GM12801 (cell line): Measurements from ENCODE around the gene CAMK2B.

Experiments
- TF ChIP-seq, protein P1 (sequence below): IDR thresholded peaks from one replicate; pipeline ENCODE4 v1.5.1; 2011; ENCODE audit warnings: control low read depth; ENCODE audit not compliant: insufficient read length; ENCODE audit errors: extremely low read depth

The CAMK2B gene

GRCh38 chr7:44223362-44224079, 101.9 kb downstream of the CAMK2B start:
- TF ChIP-seq, protein P1, sequence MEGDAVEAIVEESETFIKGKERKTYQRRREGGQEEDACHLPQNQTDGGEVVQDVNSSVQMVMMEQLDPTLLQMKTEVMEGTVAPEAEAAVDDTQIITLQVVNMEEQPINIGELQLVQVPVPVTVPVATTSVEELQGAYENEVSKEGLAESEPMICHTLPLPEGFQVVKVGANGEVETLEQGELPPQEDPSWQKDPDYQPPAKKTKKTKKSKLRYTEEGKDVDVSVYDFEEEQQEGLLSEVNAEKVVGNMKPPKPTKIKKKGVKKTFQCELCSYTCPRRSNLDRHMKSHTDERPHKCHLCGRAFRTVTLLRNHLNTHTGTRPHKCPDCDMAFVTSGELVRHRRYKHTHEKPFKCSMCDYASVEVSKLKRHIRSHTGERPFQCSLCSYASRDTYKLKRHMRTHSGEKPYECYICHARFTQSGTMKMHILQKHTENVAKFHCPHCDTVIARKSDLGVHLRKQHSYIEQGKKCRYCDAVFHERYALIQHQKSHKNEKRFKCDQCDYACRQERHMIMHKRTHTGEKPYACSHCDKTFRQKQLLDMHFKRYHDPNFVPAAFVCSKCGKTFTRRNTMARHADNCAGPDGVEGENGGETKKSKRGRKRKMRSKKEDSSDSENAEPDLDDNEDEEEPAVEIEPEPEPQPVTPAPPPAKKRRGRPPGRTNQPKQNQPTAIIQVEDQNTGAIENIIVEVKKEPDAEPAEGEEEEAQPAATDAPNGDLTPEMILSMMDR, result no peak

DNA sequence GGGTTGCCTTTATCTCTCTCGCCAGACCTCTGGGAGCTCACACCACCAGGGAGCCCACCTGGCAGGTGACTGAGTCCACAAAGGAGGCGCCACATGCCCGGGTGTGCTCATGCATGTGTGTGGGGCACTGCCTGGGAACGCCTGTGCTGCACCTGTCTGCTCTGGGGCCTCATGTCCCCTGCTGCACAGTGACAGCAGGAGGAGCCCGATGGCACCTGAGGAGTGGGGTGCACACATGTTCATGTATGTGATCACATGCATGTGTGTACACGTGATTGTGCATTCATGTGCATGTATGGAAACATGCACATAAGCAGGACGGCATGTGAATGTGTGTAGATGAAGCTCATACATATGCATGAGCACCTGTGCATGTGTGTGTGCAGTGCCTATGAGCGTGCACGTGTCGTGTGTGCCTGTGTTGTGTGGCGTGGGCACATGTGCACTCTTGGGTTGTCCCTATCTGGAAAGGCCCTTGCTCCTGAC, 102.6 kb downstream of the CAMK2B start:
- TF ChIP-seq, protein P1, result no peak

- TF ChIP-seq, protein P1, result no peak
These were observed 103.3 kb downstream of the CAMK2B start for GRCh38 chr7:44222074-44222473.

DNA sequence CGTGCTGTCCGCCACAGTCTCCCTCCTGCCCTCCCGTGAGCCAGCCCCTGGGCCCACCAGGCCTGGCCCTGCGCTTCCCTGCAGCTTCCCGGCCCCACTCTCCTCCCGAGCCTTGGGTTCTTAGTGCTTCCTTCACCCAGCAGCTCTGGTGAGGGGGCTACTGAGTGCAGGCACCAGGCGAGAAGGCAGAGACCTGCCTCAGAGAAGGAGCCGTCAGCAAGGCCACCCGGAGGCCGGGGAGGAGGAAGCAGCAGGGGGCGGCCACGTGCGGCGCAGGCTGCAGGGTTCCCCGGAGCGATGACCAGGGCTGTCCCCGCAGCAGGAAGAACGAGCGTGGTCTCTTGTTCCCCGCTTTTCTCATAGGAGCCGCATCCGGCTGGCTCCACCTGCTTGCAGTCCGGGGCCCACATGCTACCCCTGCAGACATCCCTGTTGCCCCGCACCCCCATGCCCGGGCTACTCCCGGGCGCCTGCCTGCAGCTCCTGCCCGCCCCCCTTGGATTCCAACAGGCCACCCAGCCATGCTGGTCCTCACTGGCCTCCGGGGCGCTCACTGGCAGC, 104.1 kb downstream of the CAMK2B start:
- TF ChIP-seq, protein P1, result no peak

GRCh38 chr7:44220358-44221112, 104.9 kb downstream of the CAMK2B start:
- TF ChIP-seq, protein P1, result no peak

- TF ChIP-seq, protein P1, result no peak
These were observed 105.4 kb downstream of the CAMK2B start for GRCh38 chr7:44220046-44220357.

DNA sequence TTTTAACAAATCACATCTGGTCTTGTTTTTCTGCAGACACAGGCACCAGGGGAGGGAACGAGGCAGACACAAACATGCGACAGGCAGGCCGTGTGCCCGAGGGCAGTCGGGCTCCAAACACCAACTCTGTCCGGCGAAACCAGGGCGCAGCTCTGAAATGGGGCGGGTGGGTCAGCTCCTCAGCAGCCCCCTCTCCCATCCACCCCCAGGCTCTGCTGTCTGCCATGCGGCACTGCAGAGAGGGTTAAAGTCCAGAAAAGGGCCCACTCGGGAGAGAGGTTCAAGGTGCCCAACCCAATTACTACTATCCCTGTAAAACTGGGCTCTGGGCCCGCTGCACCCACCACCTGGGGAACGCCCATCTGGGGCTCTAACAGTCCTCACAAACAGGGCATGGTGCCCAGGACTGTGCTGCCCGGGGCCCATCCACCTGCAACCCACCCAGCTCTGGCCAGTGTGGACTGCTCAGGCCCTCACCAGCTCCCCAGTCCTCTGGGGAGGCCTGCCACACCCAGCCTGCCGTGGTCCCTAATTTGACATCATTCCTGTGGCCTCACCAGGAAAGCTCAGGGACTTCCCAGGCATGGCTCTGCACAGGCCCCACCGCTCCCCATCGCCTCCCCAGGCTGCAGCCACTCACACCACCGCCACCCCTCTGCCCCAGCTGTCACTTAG, 105.9 kb downstream of the CAMK2B start:
- TF ChIP-seq, protein P1, result no peak
